BE2C (cell line): ENCODE measurements around the gene LYSMD2. TPM values are rescaled to one million over a fixed set of nuclear protein-coding genes. Genes with fewer than 3 reads are reported as not detected.
"Not testable (repeated sequence)": the region's sequence is repeated elsewhere in the genome, so short reads cannot be mapped to it uniquely, and the experiment has no call there.

ENCODE experiments used
- DNase-seq: peaks from one replicate; pipeline ENCODE4 v3.0.0-alpha.2; 2020
- H3K27me3 ChIP-seq: fragments of 250-450 bp; sonication (Bioruptor Pico); 2 replicates; pipeline ENCODE4 v1.5.1; 2020; ENCODE audit warnings: mild to moderate bottlenecking
- H3K36me3 ChIP-seq: fragments of 250-450 bp; sonication (Bioruptor Pico); 2 replicates; pipeline ENCODE4 v1.5.1; 2020; ENCODE audit warnings: mild to moderate bottlenecking
- H3K4me1 ChIP-seq: fragments of 250-450 bp; sonication (Bioruptor Pico); 2 replicates; pipeline ENCODE4 v1.5.1; 2020
- H3K4me3 ChIP-seq: 2 replicates; pipeline ENCODE4 v1.5.1; 2011; ENCODE audit warnings: low read depth, low read length
- H3K9me3 ChIP-seq: fragments of 250-450 bp; sonication (Bioruptor Pico); 2 replicates; pipeline ENCODE4 v1.5.1; 2020
- polyA plus RNA-seq: library from polyadenylated mRNA; unstranded; fragments of >200 nt; gene quantifications from one replicate; pipeline ENCODE4 v1.2.1, GENCODE V29; 2012; ENCODE audit warnings: low read depth, missing spikeins; ENCODE audit not compliant: insufficient read length, insufficient read depth
- TF ChIP-seq, protein P1 (sequence below): IDR thresholded peaks from 2 replicates; pipeline ENCODE4 v1.5.1; 2012; ENCODE audit warnings: mild to moderate bottlenecking, low read depth, low read length

Gene LYSMD2, protein sequence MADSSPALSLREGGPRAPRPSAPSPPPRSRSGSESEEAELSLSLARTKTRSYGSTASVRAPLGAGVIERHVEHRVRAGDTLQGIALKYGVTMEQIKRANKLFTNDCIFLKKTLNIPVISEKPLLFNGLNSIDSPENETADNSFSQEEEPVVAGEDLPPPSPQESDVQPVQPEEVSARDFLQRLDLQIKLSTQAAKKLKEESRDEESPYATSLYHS
- polyA plus RNA-seq = 37.3 TPM

- Histone ChIP-seq H3K9me3 (no peaks in the 10 kb centered on the region), H3K36me3 (peaks cover 5% of the 10 kb centered on the region), H3K27me3 (no peaks in the 10 kb centered on the region), H3K4me1 (peaks cover 17% of the 10 kb centered on the region), H3K4me3 (peak within 1 kb of the TSS; percentile 80)
- TF ChIP-seq, protein P1, sequence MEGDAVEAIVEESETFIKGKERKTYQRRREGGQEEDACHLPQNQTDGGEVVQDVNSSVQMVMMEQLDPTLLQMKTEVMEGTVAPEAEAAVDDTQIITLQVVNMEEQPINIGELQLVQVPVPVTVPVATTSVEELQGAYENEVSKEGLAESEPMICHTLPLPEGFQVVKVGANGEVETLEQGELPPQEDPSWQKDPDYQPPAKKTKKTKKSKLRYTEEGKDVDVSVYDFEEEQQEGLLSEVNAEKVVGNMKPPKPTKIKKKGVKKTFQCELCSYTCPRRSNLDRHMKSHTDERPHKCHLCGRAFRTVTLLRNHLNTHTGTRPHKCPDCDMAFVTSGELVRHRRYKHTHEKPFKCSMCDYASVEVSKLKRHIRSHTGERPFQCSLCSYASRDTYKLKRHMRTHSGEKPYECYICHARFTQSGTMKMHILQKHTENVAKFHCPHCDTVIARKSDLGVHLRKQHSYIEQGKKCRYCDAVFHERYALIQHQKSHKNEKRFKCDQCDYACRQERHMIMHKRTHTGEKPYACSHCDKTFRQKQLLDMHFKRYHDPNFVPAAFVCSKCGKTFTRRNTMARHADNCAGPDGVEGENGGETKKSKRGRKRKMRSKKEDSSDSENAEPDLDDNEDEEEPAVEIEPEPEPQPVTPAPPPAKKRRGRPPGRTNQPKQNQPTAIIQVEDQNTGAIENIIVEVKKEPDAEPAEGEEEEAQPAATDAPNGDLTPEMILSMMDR = no peak
- DNase-seq = peak; percentile 82
Measured at GRCh38 chr15:51737522-51738305, at the start of gene LYSMD2. Gene LYSMD2, minus strand, starts transcription at chr15:51737655. Its CDS starts 33 bp downstream, at chr15:51737622.

DNA sequence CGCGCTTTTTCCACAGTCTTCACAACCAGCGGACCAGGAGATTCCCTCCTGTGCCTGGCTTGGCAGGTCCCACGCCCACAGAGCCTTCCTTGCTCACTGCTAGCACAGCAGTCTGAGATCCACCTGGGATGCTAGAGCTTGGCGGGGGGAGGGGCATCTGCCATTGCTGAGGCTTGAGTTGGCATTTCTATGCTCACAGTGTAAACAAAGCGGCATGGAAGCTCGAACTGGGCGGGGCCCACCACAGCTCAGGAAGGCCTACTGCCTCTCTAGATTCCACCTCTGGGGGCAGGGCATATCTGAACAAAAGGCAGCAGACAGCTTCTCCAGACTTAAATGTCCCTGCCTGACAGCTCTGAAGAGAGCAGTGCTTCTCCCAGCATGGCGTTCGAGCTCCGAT lies 49.7 kb upstream of the LYSMD2 start:
- DNase-seq, H3K4me3 ChIP-seq, H3K4me1 ChIP-seq, H3K9me3 ChIP-seq, H3K27me3 ChIP-seq: not testable (repeated sequence)
- peaks cover 54% of the 10 kb centered on the region for H3K36me3 ChIP-seq

DNA sequence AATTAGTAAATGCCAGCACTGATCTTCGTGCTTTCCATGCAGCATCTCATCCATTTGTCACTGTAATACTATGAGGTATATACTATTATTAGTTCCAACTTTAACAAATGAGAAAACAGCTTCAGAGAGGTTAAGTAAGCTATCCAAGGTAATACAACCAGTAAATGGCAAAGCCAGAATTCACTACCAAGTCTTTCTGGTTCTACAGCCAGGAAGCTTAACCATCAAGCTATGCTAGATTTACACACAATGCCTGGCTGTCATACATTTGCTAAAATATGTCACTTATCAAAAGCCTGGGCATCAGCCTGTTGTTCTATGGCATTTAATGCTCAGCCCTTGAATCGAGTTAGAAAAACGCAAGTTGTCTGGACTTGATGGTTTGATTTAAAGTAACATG lies 46.5 kb upstream of the LYSMD2 start:
- TF ChIP-seq, protein P1 = no peak
- H3K27me3 ChIP-seq = no peaks in the 10 kb centered on the region
- H3K4me1 ChIP-seq = no peaks in the 10 kb centered on the region
- no peak for DNase-seq
- peaks cover 5% of the 10 kb centered on the region; the same call in 1 of the 2 replicates for H3K9me3 ChIP-seq
- H3K4me3 ChIP-seq = no peak overlapping the region
- peaks cover 71% of the 10 kb centered on the region for H3K36me3 ChIP-seq

DNA sequence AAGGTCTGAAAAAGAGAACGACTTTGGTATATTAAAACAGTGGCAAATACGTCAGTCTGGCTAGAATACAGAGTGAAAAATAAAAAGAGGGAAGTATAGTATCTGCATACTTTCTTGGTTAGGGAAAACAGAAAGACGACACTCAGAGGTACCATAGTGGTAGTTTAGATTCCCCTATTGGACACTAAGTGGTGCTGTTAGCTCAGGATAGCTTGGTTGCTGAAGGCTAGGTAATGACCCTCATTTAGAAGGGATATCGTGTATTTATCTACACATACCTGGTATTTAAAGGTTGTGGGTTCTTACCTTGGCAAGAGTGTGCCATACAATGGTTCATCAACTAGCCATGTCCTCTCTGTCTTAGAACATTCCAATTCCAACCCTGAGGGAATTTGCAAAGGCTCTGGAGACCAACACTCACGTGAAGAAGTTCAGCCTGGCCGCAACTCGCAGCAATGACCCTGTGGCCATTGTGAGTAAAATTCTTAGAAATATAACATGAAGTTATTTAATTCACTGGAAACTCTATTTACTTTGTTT lies 45.0 kb upstream of the LYSMD2 start:
- Histone ChIP-seq H3K9me3 (peaks cover 3% of the 10 kb centered on the region; the same call in 1 of the 2 replicates), H3K27me3 (no peaks in the 10 kb centered on the region), H3K36me3 (peaks cover 68% of the 10 kb centered on the region), H3K4me1 (no peaks in the 10 kb centered on the region), H3K4me3 (no peak overlapping the region)
- DNase-seq = no peak
- TF ChIP-seq, protein P1 = peak; percentile 67

DNA sequence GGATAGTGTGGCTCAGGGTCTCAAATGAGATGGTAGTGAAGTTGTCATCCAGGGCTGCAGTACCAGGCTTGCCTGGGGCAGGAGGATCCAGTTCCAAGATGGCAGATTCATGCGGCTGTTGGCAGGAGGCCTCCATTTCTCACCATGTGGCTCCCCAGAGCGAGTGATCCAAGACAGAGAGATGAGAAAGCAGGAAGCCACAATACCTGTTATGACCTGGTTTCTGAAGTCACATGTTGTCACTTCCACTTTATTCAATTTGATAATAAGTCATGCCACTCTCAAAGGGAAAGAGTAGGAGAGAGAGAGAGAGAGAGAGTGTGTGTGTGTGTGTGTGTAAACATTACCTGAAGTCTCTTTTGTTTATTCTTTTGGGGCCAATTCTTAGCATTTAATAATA lies 44.1 kb upstream of the LYSMD2 start:
- Histone ChIP-seq H3K36me3 (peaks cover 66% of the 10 kb centered on the region), H3K9me3 (no peaks in the 10 kb centered on the region), H3K4me3 (no peak overlapping the region), H3K27me3 (no peaks in the 10 kb centered on the region), H3K4me1 (no peaks in the 10 kb centered on the region)
- TF ChIP-seq, protein P1 = no peak
- no peak for DNase-seq

GRCh38 chr15:51780636-51781035 lies 43.2 kb upstream of the LYSMD2 start:
- TF ChIP-seq, protein P1 = no peak
- Histone ChIP-seq H3K4me1 (no peaks in the 10 kb centered on the region), H3K9me3 (no peaks in the 10 kb centered on the region), H3K27me3 (no peaks in the 10 kb centered on the region), H3K36me3 (peaks cover 63% of the 10 kb centered on the region), H3K4me3 (no peak overlapping the region)
- no peak for DNase-seq
